ENCODE results near the gene OXTR. TPM values are rescaled to one million over a fixed set of nuclear protein-coding genes. Genes with fewer than 3 reads are reported as not detected.

OXTR gene
- total RNA-seq, 1 experiment from 2014 or later: 3.6 TPM

DNA sequence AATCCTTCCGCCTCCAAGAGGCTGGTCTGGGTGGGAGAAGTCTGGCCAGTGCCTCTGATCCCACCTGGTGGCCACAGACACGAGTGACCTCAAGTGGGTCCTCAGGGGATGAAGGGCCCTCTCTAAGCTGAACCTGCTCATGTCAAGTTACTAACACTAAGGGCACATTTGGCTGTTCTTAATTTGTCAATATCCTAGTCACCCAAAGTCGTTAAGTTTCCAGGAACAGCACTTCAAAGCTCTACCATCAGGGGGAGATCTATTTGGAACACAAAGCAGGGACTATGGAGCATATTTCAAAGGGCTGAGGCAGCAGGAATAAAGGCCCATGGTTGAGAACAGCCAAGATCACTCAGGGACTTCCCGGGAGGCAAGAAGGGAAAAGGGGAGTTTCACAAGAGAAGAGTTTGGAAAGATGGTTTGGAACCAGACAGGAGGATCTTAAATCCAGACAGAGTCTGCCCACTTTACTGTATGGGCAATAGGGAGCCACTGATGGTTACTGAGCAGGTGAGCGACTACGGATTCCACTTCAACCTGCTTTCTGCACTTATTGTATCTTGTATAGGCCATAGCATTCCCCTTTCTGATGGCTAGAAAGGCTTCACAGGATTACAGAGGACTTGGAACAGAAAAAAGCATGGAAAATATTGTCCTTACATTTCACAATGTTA, 13.7 kb downstream of the OXTR start:
- Mint-ChIP-seq H3K36me3 (no peaks in the 10 kb centered on the region), H3K27ac (no peak overlapping the region), H3K4me3 (no peak overlapping the region), H3K27me3 (ENCODE audit: low read depth) (no peaks in the 10 kb centered on the region; the same call in 1 of the 2 replicates), H3K9me3 (no peaks in the 10 kb centered on the region), H3K4me1 (no peaks in the 10 kb centered on the region; the same call in 1 of the 2 replicates)
- TF ChIP-seq, protein P1, sequence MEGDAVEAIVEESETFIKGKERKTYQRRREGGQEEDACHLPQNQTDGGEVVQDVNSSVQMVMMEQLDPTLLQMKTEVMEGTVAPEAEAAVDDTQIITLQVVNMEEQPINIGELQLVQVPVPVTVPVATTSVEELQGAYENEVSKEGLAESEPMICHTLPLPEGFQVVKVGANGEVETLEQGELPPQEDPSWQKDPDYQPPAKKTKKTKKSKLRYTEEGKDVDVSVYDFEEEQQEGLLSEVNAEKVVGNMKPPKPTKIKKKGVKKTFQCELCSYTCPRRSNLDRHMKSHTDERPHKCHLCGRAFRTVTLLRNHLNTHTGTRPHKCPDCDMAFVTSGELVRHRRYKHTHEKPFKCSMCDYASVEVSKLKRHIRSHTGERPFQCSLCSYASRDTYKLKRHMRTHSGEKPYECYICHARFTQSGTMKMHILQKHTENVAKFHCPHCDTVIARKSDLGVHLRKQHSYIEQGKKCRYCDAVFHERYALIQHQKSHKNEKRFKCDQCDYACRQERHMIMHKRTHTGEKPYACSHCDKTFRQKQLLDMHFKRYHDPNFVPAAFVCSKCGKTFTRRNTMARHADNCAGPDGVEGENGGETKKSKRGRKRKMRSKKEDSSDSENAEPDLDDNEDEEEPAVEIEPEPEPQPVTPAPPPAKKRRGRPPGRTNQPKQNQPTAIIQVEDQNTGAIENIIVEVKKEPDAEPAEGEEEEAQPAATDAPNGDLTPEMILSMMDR (IDR thresholded peaks at IDR 0.05): peak; percentile 14; the same call in 1 of the 2 replicates
- TF ChIP-seq CBFB (CRISPR knock-in tag; IDR thresholded peaks at IDR 0.05; ENCODE audit: low read depth) (no peak), FOXJ3 (CRISPR knock-in tag; IDR thresholded peaks at IDR 0.05; ENCODE audit: borderline replicate concordance) (no peak), GTF2I (CRISPR knock-in tag; conservative IDR thresholded peaks at IDR 0.05) (peak; percentile 79; the same call in 1 of the 2 replicates), TCF7 (CRISPR knock-in tag; IDR thresholded peaks at IDR 0.05; ENCODE audit: low read depth) (no peak)
- POLR2A ChIA-PET: no interaction called here
- DNase-seq (ENCODE audit: low spot score) (no peak), ATAC-seq (peak; percentile 63)
- CTCF ChIA-PET: interaction anchor here (0.7 to 5.7 kb wide), 12 partner anchors 9 to 54 kb away, joined by 3 to 52 read pairs (median 4); partner anchors contain the start of gene OXTR

DNA sequence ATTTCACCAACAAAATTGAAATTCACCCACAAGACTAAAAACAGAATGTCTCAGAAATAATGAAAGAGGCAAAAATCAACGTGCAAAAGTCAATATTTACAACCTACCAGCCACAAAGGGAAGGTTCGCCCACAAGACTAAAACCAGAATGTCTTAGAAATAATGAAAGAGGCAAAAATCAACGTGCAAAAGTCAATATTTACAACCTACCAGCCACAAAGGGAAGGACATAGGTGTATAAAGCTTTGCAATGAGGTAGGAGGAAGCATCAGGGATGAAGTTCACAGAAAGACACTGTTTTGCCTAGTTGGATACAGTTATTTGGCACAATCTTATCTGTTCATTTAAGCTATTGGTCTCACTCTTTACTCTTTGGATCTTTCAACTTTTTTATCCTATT, 14.3 kb downstream of the OXTR start:
- no peak for ATAC-seq
- TF ChIP-seq FOXK1 (CRISPR knock-in tag; IDR thresholded peaks at IDR 0.05) (no peak), ZNF416 (CRISPR knock-in tag; IDR thresholded peaks at IDR 0.05) (no peak), TEAD4 (CRISPR knock-in tag; IDR thresholded peaks at IDR 0.05) (no peak), CREM (CRISPR knock-in tag; IDR thresholded peaks at IDR 0.05) (no peak), MXD4 (CRISPR knock-in tag; IDR thresholded peaks at IDR 0.05; ENCODE audit: borderline replicate concordance) (no peak), CREB1 (CRISPR knock-in tag; IDR thresholded peaks at IDR 0.05) (no peak), NFATC4 (CRISPR knock-in tag; IDR thresholded peaks at IDR 0.05) (no peak), ZNF138 (CRISPR knock-in tag; conservative IDR thresholded peaks at IDR 0.05) (no peak), NR2C2 (CRISPR knock-in tag; IDR thresholded peaks at IDR 0.05) (no peak), ZBTB21 (CRISPR knock-in tag; IDR thresholded peaks at IDR 0.05; ENCODE audit: borderline replicate concordance) (no peak), ZNF396 (CRISPR knock-in tag; IDR thresholded peaks at IDR 0.05; ENCODE audit: borderline replicate concordance) (no peak), PRRX2 (CRISPR knock-in tag; IDR thresholded peaks at IDR 0.05) (no peak), GABPB1 (CRISPR knock-in tag; IDR thresholded peaks at IDR 0.05) (no peak), SP1 (CRISPR knock-in tag; conservative IDR thresholded peaks at IDR 0.05) (no peak)
- TF ChIP-seq, protein P2, sequence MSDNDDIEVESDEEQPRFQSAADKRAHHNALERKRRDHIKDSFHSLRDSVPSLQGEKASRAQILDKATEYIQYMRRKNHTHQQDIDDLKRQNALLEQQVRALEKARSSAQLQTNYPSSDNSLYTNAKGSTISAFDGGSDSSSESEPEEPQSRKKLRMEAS (CRISPR knock-in tag; IDR thresholded peaks at IDR 0.05): no peak
- TF ChIP-seq, protein P3, sequence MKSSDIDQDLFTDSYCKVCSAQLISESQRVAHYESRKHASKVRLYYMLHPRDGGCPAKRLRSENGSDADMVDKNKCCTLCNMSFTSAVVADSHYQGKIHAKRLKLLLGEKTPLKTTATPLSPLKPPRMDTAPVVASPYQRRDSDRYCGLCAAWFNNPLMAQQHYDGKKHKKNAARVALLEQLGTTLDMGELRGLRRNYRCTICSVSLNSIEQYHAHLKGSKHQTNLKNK (CRISPR knock-in tag; IDR thresholded peaks at IDR 0.05): no peak
- TF ChIP-seq, protein P4, sequence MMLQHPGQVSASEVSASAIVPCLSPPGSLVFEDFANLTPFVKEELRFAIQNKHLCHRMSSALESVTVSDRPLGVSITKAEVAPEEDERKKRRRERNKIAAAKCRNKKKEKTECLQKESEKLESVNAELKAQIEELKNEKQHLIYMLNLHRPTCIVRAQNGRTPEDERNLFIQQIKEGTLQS (CRISPR knock-in tag; conservative IDR thresholded peaks at IDR 0.05): no peak
- TF ChIP-seq, protein P5, sequence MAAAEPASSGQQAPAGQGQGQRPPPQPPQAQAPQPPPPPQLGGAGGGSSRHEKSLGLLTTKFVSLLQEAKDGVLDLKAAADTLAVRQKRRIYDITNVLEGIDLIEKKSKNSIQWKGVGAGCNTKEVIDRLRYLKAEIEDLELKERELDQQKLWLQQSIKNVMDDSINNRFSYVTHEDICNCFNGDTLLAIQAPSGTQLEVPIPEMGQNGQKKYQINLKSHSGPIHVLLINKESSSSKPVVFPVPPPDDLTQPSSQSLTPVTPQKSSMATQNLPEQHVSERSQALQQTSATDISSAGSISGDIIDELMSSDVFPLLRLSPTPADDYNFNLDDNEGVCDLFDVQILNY (CRISPR knock-in tag; IDR thresholded peaks at IDR 0.05): no peak
- TF ChIP-seq, protein P6, sequence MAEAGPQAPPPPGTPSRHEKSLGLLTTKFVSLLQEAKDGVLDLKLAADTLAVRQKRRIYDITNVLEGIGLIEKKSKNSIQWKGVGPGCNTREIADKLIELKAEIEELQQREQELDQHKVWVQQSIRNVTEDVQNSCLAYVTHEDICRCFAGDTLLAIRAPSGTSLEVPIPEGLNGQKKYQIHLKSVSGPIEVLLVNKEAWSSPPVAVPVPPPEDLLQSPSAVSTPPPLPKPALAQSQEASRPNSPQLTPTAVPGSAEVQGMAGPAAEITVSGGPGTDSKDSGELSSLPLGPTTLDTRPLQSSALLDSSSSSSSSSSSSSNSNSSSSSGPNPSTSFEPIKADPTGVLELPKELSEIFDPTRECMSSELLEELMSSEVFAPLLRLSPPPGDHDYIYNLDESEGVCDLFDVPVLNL (CRISPR knock-in tag; IDR thresholded peaks at IDR 0.05; ENCODE audit: borderline replicate concordance, low read depth): no peak
- TF ChIP-seq, protein P7, sequence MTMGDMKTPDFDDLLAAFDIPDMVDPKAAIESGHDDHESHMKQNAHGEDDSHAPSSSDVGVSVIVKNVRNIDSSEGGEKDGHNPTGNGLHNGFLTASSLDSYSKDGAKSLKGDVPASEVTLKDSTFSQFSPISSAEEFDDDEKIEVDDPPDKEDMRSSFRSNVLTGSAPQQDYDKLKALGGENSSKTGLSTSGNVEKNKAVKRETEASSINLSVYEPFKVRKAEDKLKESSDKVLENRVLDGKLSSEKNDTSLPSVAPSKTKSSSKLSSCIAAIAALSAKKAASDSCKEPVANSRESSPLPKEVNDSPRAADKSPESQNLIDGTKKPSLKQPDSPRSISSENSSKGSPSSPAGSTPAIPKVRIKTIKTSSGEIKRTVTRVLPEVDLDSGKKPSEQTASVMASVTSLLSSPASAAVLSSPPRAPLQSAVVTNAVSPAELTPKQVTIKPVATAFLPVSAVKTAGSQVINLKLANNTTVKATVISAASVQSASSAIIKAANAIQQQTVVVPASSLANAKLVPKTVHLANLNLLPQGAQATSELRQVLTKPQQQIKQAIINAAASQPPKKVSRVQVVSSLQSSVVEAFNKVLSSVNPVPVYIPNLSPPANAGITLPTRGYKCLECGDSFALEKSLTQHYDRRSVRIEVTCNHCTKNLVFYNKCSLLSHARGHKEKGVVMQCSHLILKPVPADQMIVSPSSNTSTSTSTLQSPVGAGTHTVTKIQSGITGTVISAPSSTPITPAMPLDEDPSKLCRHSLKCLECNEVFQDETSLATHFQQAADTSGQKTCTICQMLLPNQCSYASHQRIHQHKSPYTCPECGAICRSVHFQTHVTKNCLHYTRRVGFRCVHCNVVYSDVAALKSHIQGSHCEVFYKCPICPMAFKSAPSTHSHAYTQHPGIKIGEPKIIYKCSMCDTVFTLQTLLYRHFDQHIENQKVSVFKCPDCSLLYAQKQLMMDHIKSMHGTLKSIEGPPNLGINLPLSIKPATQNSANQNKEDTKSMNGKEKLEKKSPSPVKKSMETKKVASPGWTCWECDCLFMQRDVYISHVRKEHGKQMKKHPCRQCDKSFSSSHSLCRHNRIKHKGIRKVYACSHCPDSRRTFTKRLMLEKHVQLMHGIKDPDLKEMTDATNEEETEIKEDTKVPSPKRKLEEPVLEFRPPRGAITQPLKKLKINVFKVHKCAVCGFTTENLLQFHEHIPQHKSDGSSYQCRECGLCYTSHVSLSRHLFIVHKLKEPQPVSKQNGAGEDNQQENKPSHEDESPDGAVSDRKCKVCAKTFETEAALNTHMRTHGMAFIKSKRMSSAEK (CRISPR knock-in tag; IDR thresholded peaks at IDR 0.05; ENCODE audit: borderline replicate concordance): no peak
- H3K9me3 Mint-ChIP-seq: no peaks in the 10 kb centered on the region
- H3K4me1 Mint-ChIP-seq: no peaks in the 10 kb centered on the region; the same call in 1 of the 2 replicates
- DNase-seq (ENCODE audit: low spot score): no peak
- POLR2A ChIA-PET: no interaction called here
- no peaks in the 10 kb centered on the region; the same call in 1 of the 2 replicates for H3K27me3 Mint-ChIP-seq (ENCODE audit: low read depth)
- CTCF ChIA-PET: interaction anchor here (0.7 to 5.7 kb wide), 11 partner anchors 8 to 54 kb away, joined by 3 to 52 read pairs (median 4); partner anchors contain the start of gene OXTR
- H3K4me3 Mint-ChIP-seq: no peak overlapping the region
- H3K36me3 Mint-ChIP-seq: no peaks in the 10 kb centered on the region
- no peak overlapping the region for H3K27ac Mint-ChIP-seq
